ENCODE measurements around the gene TRMT2A.

- TF ChIP-seq POLR2AphosphoS5 (IDR thresholded peaks at IDR 0.05) (no peak), POLR2A (IDR thresholded peaks at IDR 0.05; ENCODE audit: low read depth) (no peak)
- TF ChIP-seq, protein P1, sequence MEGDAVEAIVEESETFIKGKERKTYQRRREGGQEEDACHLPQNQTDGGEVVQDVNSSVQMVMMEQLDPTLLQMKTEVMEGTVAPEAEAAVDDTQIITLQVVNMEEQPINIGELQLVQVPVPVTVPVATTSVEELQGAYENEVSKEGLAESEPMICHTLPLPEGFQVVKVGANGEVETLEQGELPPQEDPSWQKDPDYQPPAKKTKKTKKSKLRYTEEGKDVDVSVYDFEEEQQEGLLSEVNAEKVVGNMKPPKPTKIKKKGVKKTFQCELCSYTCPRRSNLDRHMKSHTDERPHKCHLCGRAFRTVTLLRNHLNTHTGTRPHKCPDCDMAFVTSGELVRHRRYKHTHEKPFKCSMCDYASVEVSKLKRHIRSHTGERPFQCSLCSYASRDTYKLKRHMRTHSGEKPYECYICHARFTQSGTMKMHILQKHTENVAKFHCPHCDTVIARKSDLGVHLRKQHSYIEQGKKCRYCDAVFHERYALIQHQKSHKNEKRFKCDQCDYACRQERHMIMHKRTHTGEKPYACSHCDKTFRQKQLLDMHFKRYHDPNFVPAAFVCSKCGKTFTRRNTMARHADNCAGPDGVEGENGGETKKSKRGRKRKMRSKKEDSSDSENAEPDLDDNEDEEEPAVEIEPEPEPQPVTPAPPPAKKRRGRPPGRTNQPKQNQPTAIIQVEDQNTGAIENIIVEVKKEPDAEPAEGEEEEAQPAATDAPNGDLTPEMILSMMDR (IDR thresholded peaks at IDR 0.05), result no peak
Observed at GRCh38 chr22:20092477-20092854, 24.6 kb downstream of the TRMT2A start.

Measured in esophagus muscularis mucosa (tissue), 3 donors.